HG02763 (cell line): ENCODE results near the gene FAM3C.
"Not testable (repeated sequence)": the region's sequence is repeated elsewhere in the genome, so short reads cannot be mapped to it uniquely, and the experiment has no call there.

ENCODE experiments used
- ATAC-seq: cut with Tn5 transposase; IDR thresholded peaks from one replicate; pipeline ENCODE4 v1.9.1; 2021; ENCODE audit warnings: mild to moderate bottlenecking, moderate library complexity; ENCODE audit not compliant: unreplicated experiment

The FAM3C gene

DNA sequence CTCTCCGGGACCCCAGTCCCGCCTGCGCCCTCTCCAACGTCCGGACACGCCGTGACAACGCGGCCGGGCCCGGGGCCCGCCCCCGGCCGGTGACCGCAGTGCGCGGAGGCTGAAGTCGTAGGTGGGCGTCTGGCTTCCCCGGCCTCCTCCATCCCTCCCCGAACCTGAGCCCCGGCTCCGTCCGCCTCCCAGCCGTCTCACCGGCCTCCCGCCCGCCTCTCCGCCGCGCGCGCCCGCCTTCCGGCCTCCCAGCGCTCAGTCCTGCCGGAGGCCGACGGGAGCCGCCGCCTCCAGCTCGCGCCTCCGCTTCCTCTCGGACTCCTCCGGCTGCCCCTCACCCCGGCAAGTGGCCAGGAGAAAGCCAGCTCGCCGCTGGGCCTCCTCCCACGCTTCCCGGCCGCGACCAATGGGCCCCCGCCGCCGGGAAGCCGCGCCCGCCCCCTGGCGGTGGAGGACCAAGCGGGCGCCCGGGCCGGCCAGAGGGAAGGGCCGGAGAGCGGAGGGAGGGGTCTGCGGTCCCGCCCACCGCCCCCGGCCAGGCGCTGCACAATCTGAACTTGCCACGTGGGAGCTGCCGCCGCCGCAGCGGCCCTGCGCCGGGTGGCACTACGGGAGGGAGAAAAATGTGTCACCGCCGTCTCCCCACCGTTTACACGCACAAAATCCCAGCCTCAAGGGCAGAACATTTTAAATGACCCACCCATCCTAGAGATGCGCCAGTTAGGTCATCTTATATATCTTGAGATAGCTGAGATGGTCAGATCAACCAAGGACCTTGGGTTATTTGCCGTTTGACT, at the start of gene FAM3C:
Gene FAM3C, minus strand, starts transcription at position 348 of the 797 bp plus-strand sequence. CDS start 13,339 bp downstream, outside the sequence.
- ATAC-seq: peak; percentile 86

DNA sequence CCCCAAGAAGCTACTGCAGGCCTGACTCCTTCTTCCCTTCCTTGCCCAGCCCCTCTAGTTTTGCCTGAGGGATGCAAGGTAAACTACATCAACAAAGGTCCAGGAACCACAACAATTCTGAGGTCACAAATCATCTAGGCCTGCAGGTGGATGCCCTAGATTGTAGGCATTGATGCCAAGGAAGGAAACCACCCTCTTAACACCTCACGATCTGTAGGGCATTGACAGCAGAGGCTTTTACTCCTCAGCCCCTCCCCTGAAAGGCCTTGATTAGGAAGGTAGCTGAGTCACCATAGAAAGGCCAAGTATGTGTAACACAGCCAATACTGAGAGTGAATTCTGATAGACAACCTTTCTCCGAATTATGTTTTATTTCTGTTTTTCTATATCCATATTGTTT, 46.7 kb upstream of the FAM3C start:
- ATAC-seq: no peak

DNA sequence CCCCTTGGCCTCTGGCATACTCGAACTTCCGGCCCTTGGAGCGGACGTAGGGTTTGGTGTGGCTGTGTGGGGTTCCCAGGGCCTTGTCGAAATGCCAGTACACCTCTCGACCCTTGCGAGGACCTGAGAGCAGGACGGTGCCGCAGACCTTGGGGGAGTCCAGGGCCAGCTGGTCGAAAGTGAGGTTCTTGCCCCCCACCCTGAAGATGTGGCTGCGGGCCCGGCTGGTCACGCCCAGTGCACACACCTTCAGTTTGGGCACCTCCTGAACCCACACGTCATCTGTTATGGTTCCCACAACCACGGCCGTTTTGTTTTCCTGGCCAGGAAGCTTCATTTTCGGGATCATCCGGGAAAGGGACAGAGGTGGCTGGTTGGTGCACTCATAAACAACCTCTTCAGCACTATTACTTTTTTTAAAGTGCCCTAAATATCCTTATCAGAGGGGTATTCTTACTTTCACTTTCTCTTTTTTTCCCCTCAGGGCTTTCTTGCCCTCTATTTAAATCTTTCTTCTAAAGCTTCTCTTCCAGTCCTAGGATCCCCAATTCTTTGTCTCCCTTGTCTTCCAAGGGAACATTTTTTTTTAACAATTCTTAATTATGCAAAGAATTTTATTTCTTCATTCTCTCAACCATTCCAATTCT, 44.9 kb upstream of the FAM3C start:
- no peak for ATAC-seq

DNA sequence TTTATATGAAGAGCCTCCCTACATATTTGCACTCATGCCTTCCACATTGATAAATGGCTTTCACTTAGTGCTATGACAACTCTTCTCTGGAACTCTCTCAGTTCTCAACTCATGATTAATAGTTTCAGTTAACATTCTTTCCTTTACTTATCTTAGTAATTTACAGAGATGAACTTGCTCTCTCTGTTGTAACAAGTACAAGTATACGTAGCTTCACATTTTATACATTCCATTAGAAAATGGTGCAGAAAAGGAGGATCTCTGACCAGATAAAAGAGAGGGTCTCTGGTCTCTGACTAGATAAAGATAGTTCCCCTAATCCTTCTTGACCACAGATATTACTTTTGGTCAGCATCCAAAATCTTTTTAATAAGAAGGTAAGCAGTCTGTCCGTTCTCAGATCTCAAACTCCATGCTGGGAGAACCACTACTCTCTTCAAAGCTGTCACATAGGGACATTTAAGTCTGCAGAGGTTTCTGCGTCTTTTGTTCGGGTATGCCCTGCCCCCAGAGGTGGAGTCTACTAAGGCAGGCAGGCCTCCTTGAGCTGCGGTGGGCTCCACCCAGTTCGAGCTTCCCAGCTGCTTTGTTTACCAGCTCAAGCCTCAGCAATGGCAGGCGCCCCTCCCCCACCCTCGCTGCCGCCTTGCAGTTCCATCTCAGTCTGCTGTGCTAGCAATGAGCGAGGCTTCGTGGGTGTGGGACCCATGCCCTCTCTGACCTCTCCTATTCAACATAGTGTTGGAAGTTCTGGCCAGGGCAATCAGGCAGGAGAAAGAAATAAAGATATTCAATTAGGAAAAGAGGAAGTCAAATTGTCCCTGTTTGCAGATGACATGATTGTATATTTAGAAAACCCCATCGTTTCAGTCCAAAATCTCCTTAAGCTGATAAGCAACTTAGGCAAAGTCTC, 42.2 kb upstream of the FAM3C start:
- ATAC-seq: not testable (repeated sequence)

DNA sequence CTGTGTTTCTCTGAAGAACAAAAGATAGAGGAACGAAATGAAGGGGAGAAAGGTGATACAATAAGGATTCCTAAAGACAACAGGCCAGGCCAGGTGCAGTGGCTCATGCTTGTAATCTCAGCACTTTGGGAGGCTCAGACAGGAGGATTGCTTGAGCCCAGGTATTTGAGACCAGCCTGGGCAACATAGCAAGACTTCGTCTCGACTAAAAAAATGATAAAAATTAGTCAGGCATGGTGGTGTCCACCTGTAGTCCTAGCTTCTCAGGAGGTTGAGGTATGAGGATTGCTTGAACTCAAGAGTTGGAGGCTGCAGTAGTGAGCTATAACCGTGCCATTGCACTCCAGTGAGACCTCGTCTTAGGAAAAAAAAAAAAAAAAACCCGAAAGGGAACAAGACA, 41.4 kb upstream of the FAM3C start:
- ATAC-seq: no peak

DNA sequence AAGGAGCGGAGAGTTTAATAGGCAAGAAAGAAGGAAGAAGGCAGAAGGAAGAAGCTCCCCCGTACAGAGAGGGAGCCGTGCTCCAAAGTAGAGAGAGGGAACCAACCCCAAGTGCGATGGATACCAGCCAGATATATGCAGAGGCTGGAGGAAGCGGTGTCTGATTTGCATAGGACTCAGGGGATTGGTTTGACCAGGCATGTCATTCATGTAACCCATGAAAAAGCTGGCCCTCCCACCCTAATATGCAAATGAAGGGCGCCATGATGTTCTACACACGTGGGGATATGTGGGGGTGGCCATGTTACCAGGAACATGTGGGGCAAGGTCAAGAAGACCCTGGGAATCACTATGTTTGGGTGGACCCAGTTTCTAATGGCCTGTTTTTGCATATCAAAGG, 40.6 kb upstream of the FAM3C start:
- no peak for ATAC-seq

GRCh38 chr7:121436136-121436535, 40.0 kb upstream of the FAM3C start:
- no peak for ATAC-seq

DNA sequence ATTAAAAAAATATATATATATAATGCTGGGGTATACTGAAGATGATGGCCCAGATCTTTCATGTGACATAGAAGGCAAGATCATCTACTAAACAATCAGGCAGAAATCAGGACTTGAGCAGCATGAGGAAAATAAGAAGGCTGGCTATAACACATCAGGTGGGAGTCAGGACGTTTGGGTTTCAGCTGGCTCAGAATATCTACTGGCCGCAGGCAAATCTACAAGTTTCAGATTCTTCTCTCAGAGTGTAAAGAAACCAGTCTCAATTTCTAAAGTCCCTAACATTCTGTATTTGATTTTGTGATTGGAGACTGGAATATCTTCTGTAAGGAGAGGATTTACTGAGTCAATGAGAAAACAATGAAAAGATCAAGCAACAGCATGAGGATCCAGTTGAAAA, 37.7 kb upstream of the FAM3C start:
- peak; percentile 67 for ATAC-seq

- peak; percentile 58 for ATAC-seq
These were observed 36.4 kb upstream of the FAM3C start for GRCh38 chr7:121432486-121432885.

DNA sequence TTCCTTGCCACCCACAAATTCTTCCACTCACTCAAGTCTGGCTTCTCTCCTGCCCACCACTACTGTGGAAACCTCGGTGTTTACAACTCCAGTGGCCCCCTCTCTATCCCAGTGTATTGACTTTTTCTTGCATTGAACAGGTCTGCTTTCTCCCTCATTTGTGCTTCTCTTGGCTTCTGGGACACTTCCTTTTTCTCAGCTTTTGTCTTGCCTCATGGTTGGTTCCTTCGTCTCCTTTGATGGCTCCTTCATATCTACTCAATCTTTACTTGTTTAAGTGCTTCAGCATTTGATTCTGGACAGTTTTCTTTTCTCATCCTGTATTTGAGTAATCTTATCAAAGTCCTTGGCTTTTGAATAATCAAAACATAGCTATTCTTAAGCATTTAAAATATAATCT, 35.9 kb upstream of the FAM3C start:
- ATAC-seq: no peak

- ATAC-seq: no peak
These were observed 35.4 kb upstream of the FAM3C start for GRCh38 chr7:121431389-121431995.

DNA sequence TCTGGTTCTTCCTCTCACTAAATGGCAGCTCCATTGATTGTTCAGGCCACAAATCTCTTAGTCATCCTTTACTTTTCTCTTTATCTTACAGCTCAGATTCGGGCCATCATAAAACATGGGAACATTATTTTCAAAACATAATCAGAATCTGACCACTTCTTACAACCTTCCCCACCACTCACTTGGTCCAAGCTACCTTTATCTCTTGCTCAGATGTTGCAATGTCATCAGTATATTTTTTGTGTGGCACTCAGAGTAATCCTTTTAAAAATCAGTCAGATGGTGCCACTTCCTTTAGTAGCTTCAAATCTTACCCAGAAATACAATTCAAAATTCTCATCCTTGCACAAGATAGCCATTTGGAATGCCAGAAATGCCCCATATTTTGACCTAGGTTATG, 34.5 kb upstream of the FAM3C start:
- ATAC-seq: no peak

- ATAC-seq: no peak
These were observed 33.7 kb upstream of the FAM3C start for GRCh38 chr7:121429798-121430197.

DNA sequence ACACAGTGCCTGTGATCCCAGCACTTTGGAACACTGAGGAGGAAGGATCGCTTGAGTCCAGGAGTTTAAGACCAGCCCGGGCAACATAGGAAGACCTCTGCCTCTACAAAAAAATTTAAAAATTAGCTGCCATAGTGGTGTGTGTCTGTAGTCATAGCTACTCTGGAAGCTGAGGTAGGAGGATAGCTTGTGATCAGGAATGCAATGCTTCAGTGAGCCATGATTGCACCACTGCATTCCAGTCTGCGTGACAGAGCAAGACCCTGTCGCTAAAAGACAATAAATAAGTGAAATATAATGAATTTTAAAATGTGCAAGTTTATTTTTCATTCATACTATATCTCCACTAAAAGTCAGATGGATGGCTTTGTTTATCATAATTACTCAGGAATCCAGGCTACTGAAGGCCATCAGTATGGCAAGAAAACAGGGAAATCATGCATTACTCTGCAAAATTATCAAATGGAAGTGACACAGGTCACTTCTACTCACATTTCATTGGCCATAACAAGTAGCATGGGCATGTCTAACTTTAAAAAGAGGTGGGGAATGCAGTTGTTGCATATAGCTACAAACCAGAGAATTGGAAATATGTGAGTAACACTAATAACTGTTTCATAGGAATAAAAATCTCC, 32.9 kb upstream of the FAM3C start:
- ATAC-seq: no peak

DNA sequence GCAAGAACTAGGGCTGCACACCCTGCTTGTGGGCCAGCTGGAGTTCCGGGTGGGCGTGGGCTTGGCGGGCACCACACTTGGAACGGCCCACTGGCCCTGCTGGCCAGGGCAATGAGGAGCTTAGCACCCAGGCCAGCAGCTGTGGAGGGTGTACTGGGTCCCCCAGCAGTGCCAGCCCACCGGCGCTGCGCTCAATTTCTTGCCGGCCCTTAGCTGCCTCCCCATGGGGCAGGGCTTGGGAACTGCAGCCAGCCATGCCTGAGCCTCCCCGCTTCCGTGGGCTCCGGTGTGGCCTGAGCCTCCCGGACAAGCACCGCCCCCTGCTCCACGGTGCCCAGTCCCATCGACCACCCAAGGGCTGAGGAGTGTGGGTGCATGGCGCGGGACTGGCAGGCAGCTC, 25.6 kb upstream of the FAM3C start:
- not testable (repeated sequence) for ATAC-seq

DNA sequence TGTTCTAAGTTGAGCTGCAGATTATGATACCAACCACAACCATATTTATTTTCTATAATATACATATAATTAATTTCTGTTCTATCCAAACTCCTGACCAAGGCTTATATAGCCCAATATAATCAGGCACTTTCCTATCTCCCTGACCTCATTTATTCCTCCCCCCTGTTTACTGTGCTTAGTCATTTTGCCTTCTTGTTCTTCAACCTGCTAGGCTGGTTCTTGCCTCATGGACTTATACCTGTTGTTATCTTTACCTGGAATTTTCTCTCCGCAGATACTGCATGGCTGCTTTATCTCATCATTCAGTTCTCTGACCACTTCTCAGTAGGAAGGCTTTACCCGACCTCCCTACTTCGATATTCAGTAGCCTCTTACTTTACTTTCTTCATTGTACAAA, 24.9 kb upstream of the FAM3C start:
- no peak for ATAC-seq

DNA sequence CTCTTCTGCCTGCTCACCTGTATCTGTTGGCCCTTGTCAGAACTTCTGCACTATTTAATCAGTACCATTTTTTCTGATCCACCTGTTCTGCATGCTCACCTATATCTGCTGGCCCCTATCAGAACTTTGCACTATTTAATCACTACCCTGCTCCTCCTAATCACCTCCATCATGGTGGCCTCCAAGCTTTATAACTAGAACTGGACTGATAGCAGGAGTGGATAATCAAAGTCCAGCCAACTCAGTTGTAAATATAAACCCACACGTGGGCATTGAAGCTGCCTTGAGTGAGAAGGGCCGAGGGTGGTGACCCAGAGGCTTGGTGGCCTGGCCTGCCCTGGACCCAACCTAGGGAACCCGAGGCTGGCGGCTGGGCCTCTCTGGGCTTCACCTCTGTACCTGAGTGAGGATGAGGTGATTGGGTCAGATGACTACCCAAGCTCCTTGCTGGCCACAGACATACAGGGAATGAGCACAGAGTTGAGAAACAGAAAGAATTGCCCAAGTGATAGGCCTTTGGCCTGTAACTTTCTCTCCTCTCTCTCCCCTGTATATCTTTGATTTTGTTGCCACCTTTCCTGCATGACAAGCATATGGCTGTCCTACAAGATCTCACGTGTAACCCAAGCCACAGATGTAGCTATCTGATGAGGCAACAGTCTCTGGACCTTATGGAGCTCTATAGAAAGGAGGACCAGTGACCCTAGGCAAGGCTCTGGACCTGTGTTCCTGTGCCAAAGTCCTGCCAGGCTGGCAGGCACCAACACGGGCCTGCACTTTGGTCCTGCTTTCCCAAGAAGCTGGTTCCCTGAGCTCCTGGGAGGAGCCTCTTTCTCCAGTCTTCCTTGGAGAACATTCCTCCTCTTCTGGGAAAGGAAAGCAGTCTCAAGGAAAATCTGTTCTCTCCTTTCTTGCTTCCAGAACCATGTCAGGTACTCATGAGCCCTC, 23.4 kb upstream of the FAM3C start:
- no peak for ATAC-seq

DNA sequence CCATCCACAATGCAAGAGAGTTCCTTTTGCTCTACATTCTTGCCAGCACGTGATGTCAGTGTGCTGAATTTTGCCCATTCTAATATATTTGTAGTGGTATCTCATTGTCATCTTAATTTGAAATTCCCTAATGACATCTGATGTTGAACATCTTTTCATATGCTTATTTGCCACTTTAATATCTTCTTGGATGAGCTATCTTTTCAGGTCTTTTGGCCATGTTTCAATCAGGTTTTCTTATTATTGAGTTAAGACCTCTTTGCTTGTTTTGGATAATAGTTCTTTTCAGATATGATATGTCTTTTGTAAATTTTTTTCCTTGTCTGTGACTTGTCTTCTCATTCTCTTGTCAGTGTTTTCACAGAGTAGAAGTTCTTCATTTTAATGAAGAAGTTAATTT, 20.4 kb upstream of the FAM3C start:
- no peak for ATAC-seq

DNA sequence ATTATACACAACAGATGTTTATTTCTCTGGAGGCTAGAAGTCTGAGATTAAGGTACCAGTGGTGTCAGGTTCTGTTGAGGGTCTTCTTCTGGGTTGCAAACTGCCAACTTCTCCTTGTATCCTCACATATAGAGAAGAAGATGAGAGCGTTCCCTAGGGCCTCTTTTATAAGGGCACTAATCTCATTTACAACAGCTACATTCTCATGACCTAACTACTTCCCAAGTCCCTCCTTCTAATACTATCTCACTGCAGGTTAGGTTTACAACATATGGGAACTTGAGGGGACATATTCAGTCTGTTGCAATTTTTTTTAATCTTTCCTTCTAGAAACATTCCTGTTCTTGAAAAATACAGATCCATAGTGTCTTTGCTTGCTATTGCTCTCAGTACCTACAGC, 18.3 kb upstream of the FAM3C start:
- no peak for ATAC-seq

DNA sequence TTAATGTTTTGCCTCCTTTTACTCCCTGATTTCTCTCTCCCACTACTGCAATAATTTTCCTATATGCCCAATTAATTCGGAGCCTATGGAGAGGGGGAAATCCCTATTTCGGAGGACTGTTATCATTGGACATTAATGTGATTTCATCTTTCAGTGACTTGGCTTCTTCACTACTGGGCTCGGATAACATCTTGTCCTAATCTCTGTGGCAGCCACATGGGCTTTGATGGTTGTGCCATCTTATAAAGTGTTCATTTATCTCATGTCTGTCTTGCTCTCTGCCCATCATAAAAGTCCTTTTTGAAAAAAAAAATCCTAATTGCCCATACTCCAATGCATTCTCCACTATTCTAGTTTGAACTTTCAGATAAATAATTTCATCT, 15.5 kb upstream of the FAM3C start:
- no peak for ATAC-seq
